HepG2 (cell line): Measurements from ENCODE around the gene HOXC10.

ENCODE experiments used
- RAD21 ChIP-seq: fragments of 450-650 bp; formaldehyde crosslinking; IDR thresholded peaks from 2 replicates; pipeline ENCODE4 v1.5.0; 2020; ENCODE audit warnings: mild to moderate bottlenecking
- ZNF674 ChIP-seq: sonication (generic); formaldehyde crosslinking; IDR thresholded peaks from 2 replicates; pipeline ENCODE4 v1.5.0; 2020; ENCODE audit warnings: low read depth, mild to moderate bottlenecking, missing genetic modification reagents
- TF ChIP-seq, protein P1 (sequence below): sonication (generic); formaldehyde crosslinking; IDR thresholded peaks from 2 replicates; pipeline ENCODE4 v1.4.0; 2020; ENCODE audit warnings: missing genetic modification reagents

DNA sequence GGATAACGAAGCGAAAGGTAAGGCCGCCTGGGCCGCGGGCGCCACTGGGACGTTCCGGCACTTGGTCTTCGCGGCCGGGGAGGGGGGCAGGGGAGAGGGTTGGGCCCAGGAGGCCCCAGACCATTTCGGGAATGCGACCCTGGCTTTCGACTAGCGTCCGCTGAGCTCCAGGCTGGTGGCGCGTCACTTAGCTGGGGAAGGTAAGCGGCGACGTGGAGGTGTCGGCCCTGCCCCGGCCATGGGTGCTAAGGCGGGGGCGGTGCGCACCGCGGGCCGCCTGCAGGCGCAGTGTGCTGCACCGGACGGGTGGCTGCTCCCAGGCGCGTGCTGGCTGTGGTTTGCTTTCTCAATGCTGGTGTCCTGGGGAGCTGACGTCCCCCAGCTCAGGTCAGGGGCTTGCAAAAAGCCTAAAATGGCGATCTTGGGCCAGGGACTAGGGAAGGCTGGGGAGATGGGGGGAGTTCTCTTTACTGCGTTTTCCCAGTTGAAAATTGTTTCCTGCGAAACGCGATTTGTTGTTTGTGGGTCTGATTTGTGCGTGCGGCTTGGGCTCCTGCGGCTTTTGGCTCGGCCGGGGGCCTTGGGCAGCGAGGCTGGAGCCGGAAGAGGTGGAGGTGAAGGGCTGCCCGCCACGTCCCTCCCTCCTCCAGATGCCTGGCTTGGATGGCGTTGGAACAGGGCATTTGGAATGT lies 1.2 kb downstream of the HOXC10 start:
- TF ChIP-seq RAD21 (CRISPR knock-in tag) (no peak), ZNF674 (CRISPR knock-in tag) (no peak)
- TF ChIP-seq, protein P1, sequence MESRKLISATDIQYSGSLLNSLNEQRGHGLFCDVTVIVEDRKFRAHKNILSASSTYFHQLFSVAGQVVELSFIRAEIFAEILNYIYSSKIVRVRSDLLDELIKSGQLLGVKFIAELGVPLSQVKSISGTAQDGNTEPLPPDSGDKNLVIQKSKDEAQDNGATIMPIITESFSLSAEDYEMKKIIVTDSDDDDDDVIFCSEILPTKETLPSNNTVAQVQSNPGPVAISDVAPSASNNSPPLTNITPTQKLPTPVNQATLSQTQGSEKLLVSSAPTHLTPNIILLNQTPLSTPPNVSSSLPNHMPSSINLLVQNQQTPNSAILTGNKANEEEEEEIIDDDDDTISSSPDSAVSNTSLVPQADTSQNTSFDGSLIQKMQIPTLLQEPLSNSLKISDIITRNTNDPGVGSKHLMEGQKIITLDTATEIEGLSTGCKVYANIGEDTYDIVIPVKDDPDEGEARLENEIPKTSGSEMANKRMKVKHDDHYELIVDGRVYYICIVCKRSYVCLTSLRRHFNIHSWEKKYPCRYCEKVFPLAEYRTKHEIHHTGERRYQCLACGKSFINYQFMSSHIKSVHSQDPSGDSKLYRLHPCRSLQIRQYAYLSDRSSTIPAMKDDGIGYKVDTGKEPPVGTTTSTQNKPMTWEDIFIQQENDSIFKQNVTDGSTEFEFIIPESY (CRISPR knock-in tag): no peak
